ENCODE measurements around the gene GP1BB. TPM values are rescaled to one million over a fixed set of nuclear protein-coding genes. Genes with fewer than 3 reads are reported as not detected.

The GP1BB gene
- polyA plus RNA-seq, 1 donor from 2014 or later: 42.0 TPM

- TF ChIP-seq EP300 (conservative IDR thresholded peaks at IDR 0.05; ENCODE audit: poor library complexity, severe bottlenecking): no peak
- no peak for TF ChIP-seq TAF1 (IDR thresholded peaks at IDR 0.05; ENCODE audit: low read depth)
- no peak for TF ChIP-seq EZH2 (IDR thresholded peaks at IDR 0.05; ENCODE audit: borderline replicate concordance, insufficient read depth, low read length, poor library complexity, severe bottlenecking)
- no peak for TF ChIP-seq REST (IDR thresholded peaks at IDR 0.05; ENCODE audit: borderline replicate concordance)
- no peak for TF ChIP-seq POLR2AphosphoS5 (IDR thresholded peaks at IDR 0.05)
- H3K9ac ChIP-seq (ENCODE audit: low read length): no peak overlapping the region
- no peaks in the 10 kb centered on the region for H3K9me2 ChIP-seq (ENCODE audit: insufficient read depth, low read length)
- no peaks in the 10 kb centered on the region for H3K79me2 ChIP-seq (replicated peaks; ENCODE audit: insufficient read depth, low read length)
- H3K4me2 ChIP-seq (ENCODE audit: low read length): no peak overlapping the region
- H3K36me3 ChIP-seq (ENCODE audit: insufficient read depth, low read length): no peaks in the 10 kb centered on the region
- no peaks in the 10 kb centered on the region for H3K9me3 ChIP-seq (ENCODE audit: low read length)
- H3K27me3 ChIP-seq (ENCODE audit: insufficient read depth, low read depth, low read length): peaks cover 92% of the 10 kb centered on the region
- no peaks in the 10 kb centered on the region for H4K20me1 ChIP-seq (ENCODE audit: insufficient read depth)
- no peak overlapping the region for H3K4me3 ChIP-seq (ENCODE audit: low read length)
- no peak overlapping the region for H3K27ac ChIP-seq (ENCODE audit: low read length)
- no peaks in the 10 kb centered on the region for H3F3A ChIP-seq (ENCODE audit: insufficient read depth, low read length, poor library complexity, severe bottlenecking)
- H2AFZ ChIP-seq (ENCODE audit: low read depth, low read length): no peak overlapping the region
Measured at GRCh38 chr22:19757140-19757984, 34.0 kb downstream of the GP1BB start.

GRCh38 chr22:19757985-19758895 is 34.9 kb downstream of the GP1BB start:
- H3K4me2 ChIP-seq (ENCODE audit: low read length): no peak overlapping the region
- H3K36me3 ChIP-seq (ENCODE audit: insufficient read depth, low read length): no peaks in the 10 kb centered on the region

DNA sequence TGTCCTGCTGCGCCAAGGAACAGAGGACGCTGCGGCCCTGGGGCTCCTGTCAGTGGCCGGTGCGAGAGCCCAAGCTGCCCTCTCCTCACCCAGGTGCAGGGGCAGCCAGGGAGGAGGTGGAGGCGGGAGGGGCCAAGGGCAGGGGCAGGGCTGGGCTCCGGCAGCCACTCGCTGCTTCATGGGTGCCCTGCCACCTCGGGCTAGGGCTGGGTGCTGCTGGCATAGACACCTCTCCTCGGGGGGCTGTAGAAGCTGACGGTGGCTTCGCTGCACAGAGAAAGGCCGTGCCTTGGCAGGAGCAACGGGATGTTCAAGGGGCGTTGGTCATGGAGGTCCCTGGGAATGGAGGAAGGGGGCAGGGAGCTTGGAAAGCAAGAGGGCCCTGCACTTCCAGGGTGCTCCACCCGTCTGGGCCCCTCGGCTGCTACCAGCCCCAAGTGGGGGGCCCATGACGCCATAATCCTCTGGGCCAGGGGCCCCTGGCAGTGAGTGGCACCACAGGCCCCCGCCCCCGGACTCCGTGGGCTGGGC is 35.6 kb downstream of the GP1BB start:
- Histone ChIP-seq H3K27ac (ENCODE audit: low read length) (no peak overlapping the region), H3K4me3 (ENCODE audit: low read length) (no peak overlapping the region), H3F3A (ENCODE audit: insufficient read depth, low read length, poor library complexity, severe bottlenecking) (no peaks in the 10 kb centered on the region), H3K9me3 (ENCODE audit: low read length) (no peaks in the 10 kb centered on the region), H2AFZ (ENCODE audit: low read depth, low read length) (no peak overlapping the region), H4K20me1 (ENCODE audit: insufficient read depth) (no peaks in the 10 kb centered on the region), H3K4me2 (ENCODE audit: low read length) (no peak overlapping the region), H3K27me3 (ENCODE audit: insufficient read depth, low read depth, low read length) (peaks cover 92% of the 10 kb centered on the region), H3K79me2 (replicated peaks; ENCODE audit: insufficient read depth, low read length) (no peaks in the 10 kb centered on the region), H3K36me3 (ENCODE audit: insufficient read depth, low read length) (no peaks in the 10 kb centered on the region), H3K9ac (ENCODE audit: low read length) (no peak overlapping the region), H3K9me2 (ENCODE audit: insufficient read depth, low read length) (no peaks in the 10 kb centered on the region)
- TF ChIP-seq EZH2 (IDR thresholded peaks at IDR 0.05; ENCODE audit: borderline replicate concordance, insufficient read depth, low read length, poor library complexity, severe bottlenecking): no peak
- TF ChIP-seq SMC3 (conservative IDR thresholded peaks at IDR 0.05; ENCODE audit: poor library complexity): no peak
- TF ChIP-seq MXI1 (conservative IDR thresholded peaks at IDR 0.05; ENCODE audit: poor library complexity, severe bottlenecking): no peak
- no peak for TF ChIP-seq TAF1 (IDR thresholded peaks at IDR 0.05; ENCODE audit: low read depth)
- TF ChIP-seq REST (IDR thresholded peaks at IDR 0.05; ENCODE audit: borderline replicate concordance): no peak
- TF ChIP-seq EP300 (conservative IDR thresholded peaks at IDR 0.05; ENCODE audit: poor library complexity, severe bottlenecking): no peak
- no peak for TF ChIP-seq POLR2AphosphoS5 (IDR thresholded peaks at IDR 0.05)
- TF ChIP-seq RAD21 (conservative IDR thresholded peaks at IDR 0.05): no peak

More at GRCh38 chr22:19757985-19758895, 34.9 kb downstream of the GP1BB start:
- H3K27me3 ChIP-seq (ENCODE audit: insufficient read depth, low read depth, low read length): peaks cover 92% of the 10 kb centered on the region
- H4K20me1 ChIP-seq (ENCODE audit: insufficient read depth): no peaks in the 10 kb centered on the region
- no peaks in the 10 kb centered on the region for H3K9me2 ChIP-seq (ENCODE audit: insufficient read depth, low read length)
- H2AFZ ChIP-seq (ENCODE audit: low read depth, low read length): no peak overlapping the region
- H3K79me2 ChIP-seq (replicated peaks; ENCODE audit: insufficient read depth, low read length): no peaks in the 10 kb centered on the region
- TF ChIP-seq SMC3 (conservative IDR thresholded peaks at IDR 0.05; ENCODE audit: poor library complexity) (no peak), TAF1 (IDR thresholded peaks at IDR 0.05; ENCODE audit: low read depth) (no peak), EZH2 (IDR thresholded peaks at IDR 0.05; ENCODE audit: borderline replicate concordance, insufficient read depth, low read length, poor library complexity, severe bottlenecking) (peak; percentile 43)
- no peaks in the 10 kb centered on the region for H3K9me3 ChIP-seq (ENCODE audit: low read length)
- H3K4me3 ChIP-seq (ENCODE audit: low read length): no peak overlapping the region
- H3K27ac ChIP-seq (ENCODE audit: low read length): no peak overlapping the region
- no peaks in the 10 kb centered on the region for H3F3A ChIP-seq (ENCODE audit: insufficient read depth, low read length, poor library complexity, severe bottlenecking)
- no peak overlapping the region for H3K9ac ChIP-seq (ENCODE audit: low read length)
